HL-60 (cell line): ENCODE data around the gene GAMT.

Source experiments
- CTCF ChIP-seq: IDR thresholded peaks from one replicate; pipeline ENCODE4 v1.5.1; 2011; ENCODE audit warnings: low read length, control low read depth, inconsistent platforms; ENCODE audit not compliant: insufficient read depth
- POLR2AphosphoS5 ChIP-seq: IDR thresholded peaks from 2 replicates; pipeline ENCODE4 v1.6.1; 2012; ENCODE audit warnings: low read depth

- TF ChIP-seq CTCF (no peak), POLR2AphosphoS5 (no peak)
Measured at GRCh38 chr19:1401138-1401888, at the start of gene GAMT.
